Measurements from ENCODE around the gene RERE. TPM values are rescaled to one million over a fixed set of nuclear protein-coding genes. Genes with fewer than 3 reads are reported as not detected.

RERE gene
- total RNA-seq, 1 experiment from 2014 or later, result 217 TPM

- Histone ChIP-seq H3K27ac (ENCODE audit: low read length) (peak overlapping the region; percentile 94), H3K27me3 (ENCODE audit: control insufficient read depth, insufficient read depth, low read length) (no peaks in the 10 kb centered on the region), H3K36me3 (ENCODE audit: control insufficient read depth, insufficient read depth, low read length) (no peaks in the 10 kb centered on the region), H3K9me3 (ENCODE audit: control insufficient read depth, insufficient read depth, low read depth, low read length) (no peaks in the 10 kb centered on the region), H3K4me1 (ENCODE audit: control insufficient read depth, insufficient read depth, low read length) (peaks cover 66% of the 10 kb centered on the region), H3K4me3 (ENCODE audit: low read depth in 2 of 2, low read length in 2 of 2) (no peak overlapping the region)
- ATAC-seq (no peak), DNase-seq (ENCODE audit: low read depth, low spot score) (no peak)
- intact Hi-C loops (cut with micrococcal nuclease; ENCODE audit: unreplicated experiment), result loop anchor here (10.0 kb wide), 1 partner anchor 131 kb away; no protein-coding TSS in a partner anchor
- in situ Hi-C loops (cut with HindIII; ENCODE audit: low pct_unique_long_range_greater_than_20kb, low sequenced_read_pairs), result no loop called here
- CTCF ChIA-PET, result interaction anchor here (0.5 kb wide), 1 partner anchor 193 kb away, joined by 3 read pairs; no protein-coding TSS in a partner anchor
- TF ChIP-seq CTCF (IDR thresholded peaks at IDR 0.05) (no peak), SIN3A (IDR thresholded peaks at IDR 0.05; ENCODE audit: borderline replicate concordance, insufficient read depth, low read depth, low read length) (no peak), REST (IDR thresholded peaks at IDR 0.05; ENCODE audit: insufficient read depth in 1 of 2, low read depth in 2 of 2, low read length in 1 of 2) (no peak), TCF7L2 (IDR thresholded peaks at IDR 0.05; ENCODE audit: low read depth, low read length) (no peak), POLR2AphosphoS5 (IDR thresholded peaks at IDR 0.05; ENCODE audit: low read depth, low read length) (no peak)
- no TSS peak for BruUV-seq (replicated peaks)
- POLR2A ChIA-PET, result interaction anchor here (0.6 kb wide), 1 partner anchor 170 kb away, joined by 3 read pairs; no protein-coding TSS in a partner anchor
Observed at GRCh38 chr1:8714173-8714572, 103.3 kb downstream of the RERE start.

- CTCF ChIA-PET, result interaction anchor here (0.5 to 0.7 kb wide), 2 partner anchors 25 to 306 kb away, joined by 4 read pairs; no protein-coding TSS in a partner anchor
- ATAC-seq (peak; percentile 89), DNase-seq (ENCODE audit: low read depth, low spot score) (peak; percentile 73)
- POLR2A ChIA-PET, result interaction anchor here (0.6 to 0.8 kb wide), 2 partner anchors 9 to 12 kb away, joined by 3 to 5 read pairs; no protein-coding TSS in a partner anchor
- peak; percentile 97 for TF ChIP-seq TCF7L2 (IDR thresholded peaks at IDR 0.05; ENCODE audit: low read depth, low read length)
- TF ChIP-seq POLR2AphosphoS5 (IDR thresholded peaks at IDR 0.05; ENCODE audit: low read depth, low read length), result 0 out of 2 replicates have a peak, but pooled peaks have one; percentile 26
- TF ChIP-seq REST (IDR thresholded peaks at IDR 0.05; ENCODE audit: insufficient read depth in 1 of 2, low read depth in 2 of 2, low read length in 1 of 2), result no peak
- TF ChIP-seq CTCF (IDR thresholded peaks at IDR 0.05), result no peak
- H3K27ac ChIP-seq (ENCODE audit: low read length), result peak overlapping the region; percentile 94
- intact Hi-C loops (cut with micrococcal nuclease; ENCODE audit: unreplicated experiment), result loop anchor here (10.0 kb wide), 1 partner anchor 132 kb away; no protein-coding TSS in a partner anchor
- H3K4me1 ChIP-seq (ENCODE audit: control insufficient read depth, insufficient read depth, low read length), result peaks cover 59% of the 10 kb centered on the region
- no peaks in the 10 kb centered on the region for H3K27me3 ChIP-seq (ENCODE audit: control insufficient read depth, insufficient read depth, low read length)
- in situ Hi-C loops (cut with HindIII; ENCODE audit: low pct_unique_long_range_greater_than_20kb, low sequenced_read_pairs), result no loop called here
- H3K9me3 ChIP-seq (ENCODE audit: control insufficient read depth, insufficient read depth, low read depth, low read length), result no peaks in the 10 kb centered on the region
- H3K36me3 ChIP-seq (ENCODE audit: control insufficient read depth, insufficient read depth, low read length), result no peaks in the 10 kb centered on the region
- no TSS peak for BruUV-seq (replicated peaks)
- H3K4me3 ChIP-seq (ENCODE audit: low read depth in 2 of 2, low read length in 2 of 2), result peak overlapping the region in 1 of 2 experiments; percentile 46; a peak in 3 of 4 replicates
Observed at GRCh38 chr1:8712413-8713231, 104.8 kb downstream of the RERE start.

Data from Panc1 (cell line).